ENCODE data around the gene SPATA6L. TPM values are rescaled to one million over a fixed set of nuclear protein-coding genes. Genes with fewer than 3 reads are reported as not detected.

The SPATA6L gene
- total RNA-seq, 1 experiment from 2014 or later, result 0.57 TPM

DNA sequence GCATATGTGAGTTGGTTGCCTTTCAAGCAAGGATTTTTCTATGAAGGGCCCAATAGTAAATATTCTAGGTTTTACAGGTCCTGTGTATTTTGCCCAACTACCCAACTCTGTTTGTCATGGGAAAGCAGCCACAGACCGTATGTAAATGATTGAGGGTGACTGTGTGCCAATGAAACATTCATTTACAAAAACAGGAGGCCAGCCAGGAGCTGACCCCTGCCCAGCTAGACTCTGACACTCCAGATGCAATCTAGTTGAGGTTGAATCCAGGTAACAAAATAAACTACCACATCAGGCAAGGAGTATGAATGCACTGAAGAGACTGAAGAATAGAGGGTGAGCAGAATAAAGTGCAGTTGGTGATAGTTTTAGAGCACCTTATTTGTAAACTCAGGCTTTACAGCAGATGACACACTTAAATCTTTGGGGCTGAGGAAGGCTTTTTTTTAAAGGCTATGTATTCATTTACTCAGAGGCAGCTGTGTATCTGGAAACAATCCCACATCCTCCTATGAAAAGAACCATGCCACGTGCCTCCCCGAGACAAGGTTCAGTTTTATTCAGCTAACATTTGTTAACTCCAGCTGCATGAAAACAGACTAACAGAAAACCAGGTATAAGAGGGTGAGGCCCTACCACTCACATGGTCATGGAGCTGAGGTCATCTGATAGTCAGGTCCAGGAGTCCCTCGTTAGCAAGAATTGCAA, 115.3 kb downstream of the SPATA6L start:
- CTCF ChIA-PET, result no interaction called here

DNA sequence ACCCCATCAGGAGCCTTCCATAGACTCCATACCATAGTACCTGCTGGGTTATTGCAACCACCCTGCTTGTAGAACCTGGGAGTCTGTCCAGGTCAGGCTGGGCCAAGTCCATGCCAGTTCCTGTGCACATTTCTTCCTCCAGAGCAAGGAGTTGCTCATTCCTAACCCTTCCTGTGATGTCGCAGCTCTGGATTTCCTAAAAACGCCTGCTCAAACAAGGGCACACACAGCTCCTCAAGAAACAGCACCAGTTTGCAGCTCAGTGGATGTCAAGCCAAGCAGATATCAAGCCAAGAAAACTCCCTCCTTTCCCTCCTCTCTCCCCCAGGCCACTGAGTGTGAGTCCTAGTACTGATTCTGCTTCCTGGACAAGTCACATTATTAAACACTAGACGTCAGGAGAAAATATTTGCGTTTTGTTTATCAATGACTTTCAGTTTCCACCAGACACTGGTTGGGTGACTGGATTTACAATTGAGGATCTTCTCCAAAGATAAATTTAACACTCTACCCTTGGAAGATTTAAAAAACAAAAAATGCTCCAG, 116.5 kb downstream of the SPATA6L start:
- intact Hi-C loops (cut with micrococcal nuclease), result loop anchor here (1.0 kb wide), 1 partner anchor 168 kb away; no protein-coding TSS in a partner anchor
- H3K79me2 ChIP-seq (ENCODE audit: insufficient read depth, low read length), result no peaks in the 10 kb centered on the region
- H3K9ac ChIP-seq (ENCODE audit: low read length), result no peak overlapping the region
- H3K9me2 ChIP-seq (ENCODE audit: insufficient read depth), result no peaks in the 10 kb centered on the region
- RAD21 ChIA-PET (ENCODE audit: low non-redundant PET in 1 of 2, low total read pairs in 2 of 2, uncharacterized antibody in 2 of 2, unreplicated experiment in 2 of 2), result no interaction called here
- ATAC-seq (no peak), DNase-seq (ENCODE audit: low read depth, low spot score) (no peak)
- TF ChIP-seq ZBTB33 (IDR thresholded peaks at IDR 0.05; ENCODE audit: extremely low read depth, insufficient replicate concordance, low read length) (no peak), RAD21 (IDR thresholded peaks at IDR 0.05; ENCODE audit: low read depth) (no peak), POLR2A (IDR thresholded peaks at IDR 0.05; ENCODE audit: borderline replicate concordance, extremely low read depth, insufficient read depth, insufficient read length) (no peak), ZFX (IDR thresholded peaks at IDR 0.05) (no peak), POLR2AphosphoS5 (IDR thresholded peaks at IDR 0.05; ENCODE audit: low read depth, low read length) (no peak)
- BruUV-seq (replicated peaks), result no TSS peak
- peaks cover 9 to 14% of the 10 kb centered on the region in 2 experiments for H3K4me1 ChIP-seq (ENCODE audit: control insufficient read depth in 1 of 2, insufficient read depth in 2 of 2, low read length in 2 of 2)
- H3K9me3 ChIP-seq (ENCODE audit: control insufficient read depth in 1 of 2, insufficient read depth in 1 of 2, low read depth in 1 of 2, low read length in 2 of 2), result no peaks in the 10 kb centered on the region
- H3K27ac ChIP-seq (ENCODE audit: low read depth, low read length), result no peak overlapping the region
- H3K4me2 ChIP-seq (ENCODE audit: low read length), result no peak overlapping the region
- no peaks in the 10 kb centered on the region for H3K36me3 ChIP-seq (ENCODE audit: control insufficient read depth in 1 of 2, insufficient read depth in 2 of 2, low read length in 2 of 2)
- H3K27me3 ChIP-seq (ENCODE audit: insufficient read depth, low read length), result no peaks in the 10 kb centered on the region
- no peaks in the 10 kb centered on the region for H4K20me1 ChIP-seq (ENCODE audit: insufficient read depth)
- CTCF ChIA-PET, result interaction anchor here (1.0 to 2.1 kb wide), 8 partner anchors 11 to 181 kb away, joined by 3 to 12 read pairs (median 4); no protein-coding TSS in a partner anchor
- H3K4me3 ChIP-seq (replicated peaks in 1 of 2; ENCODE audit: low read depth in 1 of 2, low read length in 2 of 2), result no peak overlapping the region
- POLR2A ChIA-PET, result no interaction called here
- no peak overlapping the region for H2AFZ ChIP-seq (ENCODE audit: low read depth, low read length, poor library complexity, severe bottlenecking)

More for the DNA sequence above, 115.3 kb downstream of the SPATA6L start:
- Histone ChIP-seq H3K4me1 (ENCODE audit: control insufficient read depth in 1 of 2, insufficient read depth in 2 of 2, low read length in 2 of 2) (peaks cover 17% of the 10 kb centered on the region in 2 experiments), H2AFZ (ENCODE audit: low read depth, low read length, poor library complexity, severe bottlenecking) (no peak overlapping the region), H4K20me1 (ENCODE audit: insufficient read depth) (no peaks in the 10 kb centered on the region), H3K9ac (ENCODE audit: low read length) (no peak overlapping the region), H3K27ac (ENCODE audit: low read depth, low read length) (no peak overlapping the region), H3K4me3 (replicated peaks in 1 of 2; ENCODE audit: low read depth in 1 of 2, low read length in 2 of 2) (no peak overlapping the region), H3K9me3 (ENCODE audit: control insufficient read depth in 1 of 2, insufficient read depth in 1 of 2, low read depth in 1 of 2, low read length in 2 of 2) (no peaks in the 10 kb centered on the region), H3K4me2 (ENCODE audit: low read length) (no peak overlapping the region), H3K9me2 (ENCODE audit: insufficient read depth) (no peaks in the 10 kb centered on the region), H3K36me3 (ENCODE audit: control insufficient read depth in 1 of 2, insufficient read depth in 2 of 2, low read length in 2 of 2) (no peaks in the 10 kb centered on the region), H3K79me2 (ENCODE audit: insufficient read depth, low read length) (no peaks in the 10 kb centered on the region), H3K27me3 (ENCODE audit: insufficient read depth, low read length) (no peaks in the 10 kb centered on the region)
- ChIA-PET RAD21 (ENCODE audit: low non-redundant PET in 1 of 2, low total read pairs in 2 of 2, uncharacterized antibody in 2 of 2, unreplicated experiment in 2 of 2) (no interaction called here), POLR2A (no interaction called here)
- ATAC-seq (no peak), DNase-seq (ENCODE audit: low read depth, low spot score) (no peak)
- BruUV-seq (replicated peaks), result no TSS peak
- TF ChIP-seq ZFX (IDR thresholded peaks at IDR 0.05) (no peak), JUND (IDR thresholded peaks at IDR 0.05) (no peak), SRF (IDR thresholded peaks at IDR 0.05; ENCODE audit: low read depth) (no peak), CEBPB (IDR thresholded peaks at IDR 0.05; ENCODE audit: low read depth) (no peak)
- intact Hi-C loops (cut with micrococcal nuclease), result no loop called here

All from HCT116 (cell line).